ENCODE data around the gene ZNF385D. TPM values are rescaled to one million over a fixed set of nuclear protein-coding genes. Genes with fewer than 3 reads are reported as not detected.
"Not testable (repeated sequence)": the region's sequence is repeated elsewhere in the genome, so short reads cannot be mapped to it uniquely, and the experiment has no call there.

The ZNF385D gene
- total RNA-seq, 1 donor: 1.7 TPM

GRCh38 chr3:21508246-21508645, 242.8 kb downstream of the ZNF385D start:
- DNase-seq (ENCODE audit: low read depth): no peak
- no peak for TF ChIP-seq CTCF (IDR thresholded peaks at IDR 0.05; ENCODE audit: insufficient read depth, low read depth, low read length)
- H3K4me3 ChIP-seq (ENCODE audit: low read depth, low read length): no peak overlapping the region

- DNase-seq (ENCODE audit: low read depth): no peak
- no peak for TF ChIP-seq CTCF (IDR thresholded peaks at IDR 0.05; ENCODE audit: insufficient read depth, low read depth, low read length)
- H3K4me3 ChIP-seq (ENCODE audit: low read depth, low read length): no peak overlapping the region
These were observed 245.1 kb downstream of the ZNF385D start for GRCh38 chr3:21505711-21506460.

DNA sequence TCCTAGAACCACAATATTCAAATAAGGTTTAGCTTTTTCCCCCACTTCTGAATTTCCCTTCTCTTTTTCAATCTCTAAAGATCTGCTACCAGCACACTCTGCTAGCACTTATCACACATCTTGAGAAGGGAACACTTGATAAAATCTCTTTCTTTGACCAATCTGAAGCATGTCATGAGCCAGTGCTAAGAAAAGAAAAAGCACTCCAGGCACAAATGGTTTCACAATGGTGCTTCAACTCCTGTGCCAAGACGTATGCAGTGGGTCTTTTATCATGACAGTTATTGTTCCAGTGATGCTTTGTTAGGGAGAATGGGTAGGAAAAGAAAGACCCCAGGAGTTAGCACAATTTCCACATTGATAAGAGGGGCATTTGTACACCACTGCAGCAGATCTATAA, 248.4 kb downstream of the ZNF385D start:
- no peak for DNase-seq (ENCODE audit: low read depth)
- no peak for TF ChIP-seq CTCF (IDR thresholded peaks at IDR 0.05; ENCODE audit: insufficient read depth, low read depth, low read length)
- H3K4me3 ChIP-seq (ENCODE audit: low read depth, low read length): no peak overlapping the region

- no peak overlapping the region for H3K4me3 ChIP-seq (ENCODE audit: low read depth, low read length)
- no peak for DNase-seq (ENCODE audit: low read depth)
- TF ChIP-seq CTCF (IDR thresholded peaks at IDR 0.05; ENCODE audit: insufficient read depth, low read depth, low read length): no peak
These were observed 250.2 kb downstream of the ZNF385D start for GRCh38 chr3:21500834-21501233.

- DNase-seq (ENCODE audit: low read depth); H3K4me3 ChIP-seq (ENCODE audit: low read depth, low read length): not testable (repeated sequence)
These were observed 260.3 kb downstream of the ZNF385D start for GRCh38 chr3:21490671-21491070.

- no peak for TF ChIP-seq CTCF (IDR thresholded peaks at IDR 0.05; ENCODE audit: insufficient read depth, low read depth, low read length)
- H3K4me3 ChIP-seq (ENCODE audit: low read depth, low read length): no peak overlapping the region
- DNase-seq (ENCODE audit: low read depth): no peak
These were observed 263.5 kb downstream of the ZNF385D start for GRCh38 chr3:21487520-21487919.

DNA sequence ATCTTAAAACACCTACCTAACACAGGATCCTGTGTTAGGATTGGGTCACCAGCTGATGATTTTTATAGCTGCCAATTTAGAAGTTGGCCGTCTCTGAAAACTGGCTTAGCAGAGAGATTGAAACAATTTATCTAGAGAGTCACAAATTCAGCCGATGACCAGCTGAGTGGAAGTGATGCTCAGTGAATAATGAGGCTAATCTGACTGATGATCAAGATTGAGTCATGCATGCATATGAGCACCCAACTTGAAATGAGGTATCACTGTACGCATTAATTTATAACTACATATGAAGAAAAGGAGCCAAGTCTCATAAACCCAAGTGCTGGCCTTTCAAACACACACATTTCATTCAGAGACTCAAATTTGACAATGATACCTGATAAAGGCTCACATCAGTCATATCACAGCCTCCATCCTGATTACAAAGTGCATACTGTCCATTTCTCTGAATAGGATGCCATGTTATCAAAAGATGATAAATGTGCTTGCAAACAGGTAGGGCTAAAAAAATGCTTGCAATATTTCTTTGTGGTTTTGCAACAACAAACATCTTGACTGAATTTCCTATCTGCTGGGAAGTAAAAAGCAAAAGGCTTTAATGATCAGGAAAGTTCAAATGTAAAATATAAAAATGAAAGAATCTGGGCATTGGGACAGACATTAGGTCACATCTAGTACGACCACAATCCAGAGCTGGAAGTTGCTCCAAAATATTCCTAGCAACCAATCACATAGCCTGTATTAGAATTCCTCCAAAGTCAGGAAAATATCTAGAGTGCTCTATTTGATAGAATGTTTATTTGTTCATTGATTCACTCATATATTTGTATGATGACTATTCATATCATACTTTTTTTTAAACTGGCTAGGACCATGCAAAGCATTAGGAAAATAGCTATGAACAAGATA, 264.7 kb downstream of the ZNF385D start:
- not testable (repeated sequence) for DNase-seq (ENCODE audit: low read depth); H3K4me3 ChIP-seq (ENCODE audit: low read depth, low read length)

All from fibroblast of villous mesenchyme (primary cell).